Measurements from ENCODE around the gene RHOBTB1. TPM values are rescaled to one million over a fixed set of nuclear protein-coding genes. Genes with fewer than 3 reads are reported as not detected.

The RHOBTB1 gene
- total RNA-seq, 1 experiment from 2014 or later: 5.9 TPM

GRCh38 chr10:60942134-60942787, 1.7 kb downstream of the RHOBTB1 start:
- DNase-seq (ENCODE audit: low read depth): no peak

- DNase-seq (ENCODE audit: low read depth): no peak
Observed at GRCh38 chr10:60940446-60940845, 3.5 kb downstream of the RHOBTB1 start.

GRCh38 chr10:60937784-60938654, 6.0 kb downstream of the RHOBTB1 start:
- DNase-seq (ENCODE audit: low read depth): peak; percentile 21

GRCh38 chr10:60937022-60937421, 7.0 kb downstream of the RHOBTB1 start:
- no peak for DNase-seq (ENCODE audit: low read depth)

- no peak for DNase-seq (ENCODE audit: low read depth)
Observed at GRCh38 chr10:60934215-60935175, 9.5 kb downstream of the RHOBTB1 start.

GRCh38 chr10:60932756-60933155, 11.2 kb downstream of the RHOBTB1 start:
- DNase-seq (ENCODE audit: low read depth): no peak

GRCh38 chr10:60930237-60930636, 13.7 kb downstream of the RHOBTB1 start:
- DNase-seq (ENCODE audit: low read depth): no peak

GRCh38 chr10:60921633-60922032, 22.4 kb downstream of the RHOBTB1 start:
- DNase-seq (ENCODE audit: low read depth): no peak

GRCh38 chr10:60920479-60920878, 23.5 kb downstream of the RHOBTB1 start:
- DNase-seq (ENCODE audit: low read depth): no peak

GRCh38 chr10:60919551-60919950, 24.4 kb downstream of the RHOBTB1 start:
- DNase-seq (ENCODE audit: low read depth): no peak

GRCh38 chr10:60917331-60918280, 26.4 kb downstream of the RHOBTB1 start:
- DNase-seq (ENCODE audit: low read depth): no peak

- no peak for DNase-seq (ENCODE audit: low read depth)
Observed at GRCh38 chr10:60916025-60916424, 28.0 kb downstream of the RHOBTB1 start.

GRCh38 chr10:60914690-60915141, 29.3 kb downstream of the RHOBTB1 start:
- DNase-seq (ENCODE audit: low read depth): no peak

- no peak for DNase-seq (ENCODE audit: low read depth)
Observed at GRCh38 chr10:60913657-60914056, 30.3 kb downstream of the RHOBTB1 start.

- DNase-seq (ENCODE audit: low read depth): no peak
Observed at GRCh38 chr10:60913071-60913470, 30.9 kb downstream of the RHOBTB1 start.

- DNase-seq (ENCODE audit: low read depth): no peak
Observed at GRCh38 chr10:60911715-60912114, 32.3 kb downstream of the RHOBTB1 start.

- no peak for DNase-seq (ENCODE audit: low read depth)
Observed at GRCh38 chr10:60911216-60911615, 32.8 kb downstream of the RHOBTB1 start.

- DNase-seq (ENCODE audit: low read depth): no peak
Observed at GRCh38 chr10:60910543-60910942, 33.4 kb downstream of the RHOBTB1 start.

GRCh38 chr10:60908896-60909295, 35.1 kb downstream of the RHOBTB1 start:
- no peak for DNase-seq (ENCODE audit: low read depth)

GRCh38 chr10:60908031-60908430, 36.0 kb downstream of the RHOBTB1 start:
- DNase-seq (ENCODE audit: low read depth): no peak

Data from HT1080 (cell line).